Natural killer cell (primary cell): Measurements from ENCODE around the gene SP3. TPM values are rescaled to one million over a fixed set of nuclear protein-coding genes. Genes with fewer than 3 reads are reported as not detected.

Experiments
- ATAC-seq, 3 donors: fragments of 150-1000 bp in 2 of 3; fragments of 200-7000 bp in 1 of 3; cut with Tn5 transposase; 1 replicate in 1 of 3; 2 replicates in 2 of 3; pipeline ENCODE4 v1.10.0; 2021; ENCODE audit warnings: mild to moderate bottlenecking in 2 of 3, moderate library complexity in 2 of 3
- DNase-seq, 2 donors: peaks; one replicate each; pipeline versions ENCODE4 v3.0.0 to v3.0.0-alpha.2; 2013 to 2021; ENCODE audit warnings: mixed read lengths in 1 of 2
- H3K27ac ChIP-seq: one replicate; pipeline ENCODE4 v1.5.1; 2013; ENCODE audit warnings: mild to moderate bottlenecking, low read length
- H3K27me3 ChIP-seq: one replicate; pipeline ENCODE4 v1.6.1; 2013; ENCODE audit warnings: low read length; ENCODE audit not compliant: control insufficient read depth, insufficient read depth
- H3K36me3 ChIP-seq: one replicate; pipeline ENCODE4 v1.6.1; 2013; ENCODE audit warnings: low read length; ENCODE audit not compliant: control insufficient read depth, insufficient read depth
- H3K4me1 ChIP-seq: one replicate; pipeline ENCODE4 v1.6.1; 2013; ENCODE audit warnings: low read length; ENCODE audit not compliant: control insufficient read depth, insufficient read depth
- H3K4me3 ChIP-seq: one replicate; pipeline ENCODE4 v1.5.1; 2013; ENCODE audit warnings: low read length
- H3K9me3 ChIP-seq: one replicate; pipeline ENCODE4 v1.6.1; 2013; ENCODE audit warnings: low read length; ENCODE audit not compliant: control insufficient read depth, insufficient read depth
- H3K27ac Mint-ChIP-seq, 2 donors: one replicate each; pipeline ENCODE4 v1.8.0; 2022; ENCODE audit warnings: mild to moderate bottlenecking in 2 of 2, mixed read lengths in 2 of 2, moderate library complexity in 1 of 2
- H3K27me3 Mint-ChIP-seq, 2 donors: one replicate each; pipeline ENCODE4 v1.8.0; 2022; ENCODE audit warnings: low read depth in 2 of 2, mixed read lengths in 2 of 2
- H3K36me3 Mint-ChIP-seq: one replicate; pipeline ENCODE4 v1.8.0; 2022; ENCODE audit warnings: mixed read lengths
- H3K4me1 Mint-ChIP-seq, 2 donors: one replicate each; pipeline ENCODE4 v1.8.0; 2022; ENCODE audit warnings: mixed read lengths in 2 of 2
- H3K4me3 Mint-ChIP-seq: one replicate; pipeline ENCODE4 v1.8.0; 2022; ENCODE audit warnings: mild to moderate bottlenecking, moderate library complexity, mixed read lengths
- H3K9me3 Mint-ChIP-seq, 2 donors: one replicate each; pipeline ENCODE4 v1.8.0; 2022; ENCODE audit warnings: mixed read lengths in 2 of 2
- WGBS: methylation state at CpG from one replicate; pipeline ENCODE4 v1.1.7; 2013; ENCODE audit warnings: missing lambda C conversion rate; ENCODE audit not compliant: insufficient coverage; 5-methylcytosine and 5-hydroxymethylcytosine counted together
- intact Hi-C: fragments of 100-400 bp; cut with micrococcal nuclease; formaldehyde crosslinking; loops from one replicate; pipeline ENCODE4 v1.14.2; 2022
- total RNA-seq, 4 donors: library from RNA; stranded (reverse); fragments of 120-200 nt in 1 of 4; gene quantifications; one replicate each; pipeline versions ENCODE4 v1.2.3 to v1.2.4, GENCODE V29; 2013 to 2022
- TF ChIP-seq, protein P1 (sequence below): fragments of 200-600 bp; IDR thresholded peaks from one replicate; pipeline ENCODE4 v1.8.0; 2022; ENCODE audit warnings: antibody characterized with exemption

The SP3 gene
- total RNA-seq, 3 donors from 2014 or later (not counting 1 experiment from before 2014, with no cell fraction given), result 179 to 200 (median 188) TPM

DNA sequence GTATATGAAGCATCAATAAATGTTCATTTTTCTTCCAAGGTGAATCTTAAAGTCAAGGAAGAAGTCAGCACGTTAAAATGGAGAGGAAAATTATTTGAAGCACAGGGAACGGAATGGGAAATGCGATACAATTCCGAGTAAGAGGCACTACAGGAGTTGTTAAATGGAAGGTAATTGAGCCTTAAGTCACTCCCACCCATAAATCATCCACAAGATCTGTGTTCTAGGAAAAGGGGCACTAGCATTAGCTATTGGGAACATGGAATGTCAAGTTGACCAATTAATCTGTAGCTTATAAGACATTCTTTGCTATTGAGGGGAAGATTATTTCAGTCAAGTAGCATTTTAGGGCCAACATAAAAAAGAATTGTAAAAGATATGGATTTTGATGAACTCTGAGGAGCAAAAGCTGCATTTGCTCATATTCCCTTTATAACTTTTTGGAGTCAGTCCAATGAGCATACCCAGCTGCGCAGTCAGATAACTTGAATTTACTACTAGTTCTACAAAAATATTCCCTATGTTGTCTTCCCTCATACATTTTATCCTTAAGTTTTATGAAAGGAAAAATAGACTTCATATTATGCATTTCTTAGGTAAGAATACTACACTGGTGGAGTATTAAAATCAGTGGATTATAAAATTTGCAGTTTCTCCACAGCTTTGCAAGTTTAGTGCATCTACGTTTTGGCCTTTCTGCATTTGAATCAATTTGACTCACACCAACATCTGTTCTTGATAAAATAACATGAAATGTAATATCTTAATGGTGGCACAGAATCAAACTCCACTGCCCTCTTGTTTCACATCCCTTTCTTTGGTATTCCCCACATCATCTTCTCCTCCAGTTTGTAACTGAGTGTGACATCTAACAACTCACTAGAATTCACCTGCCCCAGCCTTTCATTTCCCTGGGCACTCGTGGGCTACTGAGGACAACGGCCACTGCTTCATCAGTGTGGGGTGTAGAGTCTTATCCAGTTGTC, 95.6 kb downstream of the SP3 start:
- no peaks in the 10 kb centered on the region for H3K36me3 Mint-ChIP-seq
- no peak overlapping the region for H3K27ac ChIP-seq
- DNase-seq, result no peak
- no peak overlapping the region for H3K4me3 Mint-ChIP-seq
- H3K4me1 ChIP-seq, result no peaks in the 10 kb centered on the region
- no peak for ATAC-seq
- H3K4me3 ChIP-seq, result no peak overlapping the region
- H3K4me1 Mint-ChIP-seq, result no peaks in the 10 kb centered on the region
- H3K27ac Mint-ChIP-seq, result no peak overlapping the region
- no peaks in the 10 kb centered on the region for H3K36me3 ChIP-seq
- H3K9me3 Mint-ChIP-seq, result no peaks in the 10 kb centered on the region
- WGBS, result 71% methylated on average over 5 of the region's 8 CpGs
- H3K27me3 Mint-ChIP-seq, result peaks cover 16 to 32% of the 10 kb centered on the region in 2 donors
- H3K27me3 ChIP-seq, result no peaks in the 10 kb centered on the region
- TF ChIP-seq, protein P1, sequence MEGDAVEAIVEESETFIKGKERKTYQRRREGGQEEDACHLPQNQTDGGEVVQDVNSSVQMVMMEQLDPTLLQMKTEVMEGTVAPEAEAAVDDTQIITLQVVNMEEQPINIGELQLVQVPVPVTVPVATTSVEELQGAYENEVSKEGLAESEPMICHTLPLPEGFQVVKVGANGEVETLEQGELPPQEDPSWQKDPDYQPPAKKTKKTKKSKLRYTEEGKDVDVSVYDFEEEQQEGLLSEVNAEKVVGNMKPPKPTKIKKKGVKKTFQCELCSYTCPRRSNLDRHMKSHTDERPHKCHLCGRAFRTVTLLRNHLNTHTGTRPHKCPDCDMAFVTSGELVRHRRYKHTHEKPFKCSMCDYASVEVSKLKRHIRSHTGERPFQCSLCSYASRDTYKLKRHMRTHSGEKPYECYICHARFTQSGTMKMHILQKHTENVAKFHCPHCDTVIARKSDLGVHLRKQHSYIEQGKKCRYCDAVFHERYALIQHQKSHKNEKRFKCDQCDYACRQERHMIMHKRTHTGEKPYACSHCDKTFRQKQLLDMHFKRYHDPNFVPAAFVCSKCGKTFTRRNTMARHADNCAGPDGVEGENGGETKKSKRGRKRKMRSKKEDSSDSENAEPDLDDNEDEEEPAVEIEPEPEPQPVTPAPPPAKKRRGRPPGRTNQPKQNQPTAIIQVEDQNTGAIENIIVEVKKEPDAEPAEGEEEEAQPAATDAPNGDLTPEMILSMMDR, result no peak
- intact Hi-C loops, result no loop called here
- H3K9me3 ChIP-seq, result no peaks in the 10 kb centered on the region

DNA sequence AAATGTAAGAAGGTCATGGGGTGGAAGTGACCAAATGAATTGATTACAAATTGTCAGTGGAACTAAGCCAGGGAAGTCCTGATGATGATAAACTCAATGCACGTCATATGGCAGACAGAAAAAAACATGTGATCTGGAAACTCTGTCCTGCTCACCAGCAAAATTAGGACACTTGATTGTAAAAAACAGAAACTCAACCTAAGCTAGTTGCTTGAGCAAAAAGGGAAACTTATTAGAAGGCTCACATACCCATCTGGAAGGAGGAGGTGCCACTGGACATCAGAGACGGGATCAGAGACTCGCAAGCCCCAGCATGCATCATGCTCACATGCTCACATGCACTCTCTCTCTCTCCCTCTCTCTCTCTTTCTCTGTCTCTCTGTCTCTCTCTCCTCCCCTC, 96.8 kb downstream of the SP3 start:
- H3K4me3 Mint-ChIP-seq, result no peak overlapping the region

DNA sequence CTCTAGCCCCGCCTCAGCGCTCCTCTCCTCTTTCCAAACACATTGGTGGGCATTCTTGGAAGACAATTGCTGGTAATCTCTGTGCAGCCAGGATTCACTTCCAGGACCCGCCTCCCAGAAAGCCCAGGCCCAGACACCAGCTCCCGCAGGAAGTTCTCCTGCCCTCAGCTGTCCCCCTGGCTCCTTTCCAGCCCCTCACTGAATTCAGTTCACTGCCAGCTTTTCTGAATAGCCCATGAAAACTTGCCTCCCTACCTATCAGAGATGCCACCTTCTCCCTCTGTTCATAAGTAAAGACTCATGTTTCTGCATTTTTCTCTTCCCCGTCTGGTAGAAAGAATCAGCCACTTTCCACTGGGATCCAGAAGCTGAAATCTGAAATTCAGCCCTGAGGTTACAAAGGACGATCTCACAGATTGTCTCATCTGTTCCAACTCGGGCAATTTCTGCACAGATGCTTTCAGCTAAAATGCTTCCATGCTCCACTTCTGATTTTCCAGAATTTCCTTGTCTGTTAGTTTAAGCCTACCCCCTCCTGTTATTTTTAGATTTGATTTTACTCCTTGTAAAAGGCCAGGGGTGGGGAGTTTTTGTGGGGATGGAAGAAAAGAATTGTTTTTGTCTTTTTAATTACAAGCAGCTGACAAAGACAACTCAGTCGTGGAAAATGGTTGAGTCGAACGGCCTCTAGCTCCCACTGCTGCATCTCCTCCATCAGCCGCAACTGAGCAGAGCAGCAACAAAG, 98.1 kb downstream of the SP3 start:
- 90% methylated on average over 11 of the region's 11 CpGs for WGBS
- Mint-ChIP-seq H3K4me3 (no peak overlapping the region), H3K4me1 (no peaks in the 10 kb centered on the region), H3K36me3 (no peaks in the 10 kb centered on the region), H3K9me3 (no peaks in the 10 kb centered on the region), H3K27me3 (peaks cover 16 to 32% of the 10 kb centered on the region in 2 donors), H3K27ac (no peak overlapping the region)
- Histone ChIP-seq H3K36me3 (no peaks in the 10 kb centered on the region), H3K9me3 (no peaks in the 10 kb centered on the region), H3K27me3 (no peaks in the 10 kb centered on the region), H3K4me1 (no peaks in the 10 kb centered on the region), H3K27ac (no peak overlapping the region), H3K4me3 (no peak overlapping the region)
- ATAC-seq (no peak), DNase-seq (no peak)
- intact Hi-C loops, result no loop called here
- TF ChIP-seq, protein P1, result no peak

More for the DNA sequence above, 96.8 kb downstream of the SP3 start:
- H3K4me1 ChIP-seq, result no peaks in the 10 kb centered on the region
- no peak overlapping the region for H3K27ac ChIP-seq
- H3K27me3 Mint-ChIP-seq, result peaks cover 16 to 32% of the 10 kb centered on the region in 2 donors
- intact Hi-C loops, result no loop called here
- 90% methylated on average over 3 of the region's 3 CpGs for WGBS
- no peaks in the 10 kb centered on the region for H3K27me3 ChIP-seq
- no peak overlapping the region for H3K4me3 ChIP-seq
- no peak for ATAC-seq
- no peak overlapping the region for H3K27ac Mint-ChIP-seq
- TF ChIP-seq, protein P1, result no peak
- DNase-seq, result no peak
- no peaks in the 10 kb centered on the region for H3K9me3 ChIP-seq
- H3K4me1 Mint-ChIP-seq, result no peaks in the 10 kb centered on the region
- H3K36me3 ChIP-seq, result no peaks in the 10 kb centered on the region
- no peaks in the 10 kb centered on the region for H3K36me3 Mint-ChIP-seq
- H3K9me3 Mint-ChIP-seq, result no peaks in the 10 kb centered on the region
